ENCODE measurements around the gene PAXX. TPM values are rescaled to one million over a fixed set of nuclear protein-coding genes. Genes with fewer than 3 reads are reported as not detected.

The PAXX gene
- total and polyA plus RNA-seq, 9 of the 15 experiments (the other 6 are each of a cell fraction or from before 2014, with no cell fraction given), result 1.2 to 175 (median 38.5) TPM

DNA sequence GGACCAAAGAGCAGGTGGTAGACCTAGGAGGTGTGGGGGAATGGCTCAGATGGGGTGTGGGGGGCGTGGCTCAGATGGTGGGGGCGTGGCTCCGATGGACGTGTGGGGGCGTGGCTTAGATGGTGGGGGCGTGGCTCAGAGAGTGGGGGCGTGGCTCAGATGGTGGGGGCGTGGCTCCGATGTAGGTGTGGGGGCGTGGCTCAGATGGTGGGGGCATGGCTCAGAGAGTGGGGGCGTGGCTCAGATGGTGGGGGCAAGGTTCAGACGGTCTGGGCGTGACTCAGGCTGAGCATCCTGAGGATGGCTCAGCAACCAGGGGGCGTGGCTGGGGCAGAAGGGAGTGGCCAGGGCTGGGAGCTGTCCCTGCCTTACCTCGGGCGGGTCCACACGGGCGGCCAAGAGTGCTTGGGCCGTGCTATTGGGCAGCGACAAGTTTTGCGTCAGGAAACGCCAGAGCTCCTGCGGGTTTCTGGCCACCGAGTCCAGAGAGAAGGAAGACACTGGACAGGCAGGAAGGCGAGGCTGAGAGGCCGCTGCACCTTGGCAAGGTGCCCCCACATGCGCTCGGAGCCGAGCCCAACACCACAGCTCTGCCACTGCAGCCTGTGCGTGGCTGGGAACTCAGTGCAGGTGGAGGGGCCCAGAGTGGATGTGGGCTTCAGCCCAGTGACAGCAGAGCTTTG is 29.9 kb downstream of the PAXX start:
- Histone ChIP-seq H4K20me1 (replicated peaks; ENCODE audit: control insufficient read depth, insufficient read depth, low read length) (0 out of 2 replicates have a peak, but pooled peaks cover 5% of the 10 kb centered on the region), H3K9me1 (ENCODE audit: control insufficient read depth, insufficient read depth, low read length) (no peaks in the 10 kb centered on the region), H3K4me1 (replicated peaks in 1 of 2; ENCODE audit: control insufficient read depth in 2 of 2, insufficient read depth in 2 of 2, low read length in 2 of 2) (peaks cover 4 to 91% of the 10 kb centered on the region in 2 experiments), H3K9ac (ENCODE audit: insufficient read depth in 1 of 2, low read depth in 2 of 2, low read length in 2 of 2) (peak overlapping the region in 1 of 2 experiments; percentile 11; a peak in 2 of 4 replicates), H3K4me2 (ENCODE audit: insufficient read depth, low read length) (peak overlapping the region; percentile 18; the same call in 1 of the 2 replicates), H3K36me3 (ENCODE audit: control insufficient read depth, insufficient read depth, low read length) (no peaks in the 10 kb centered on the region), H2AFZ (ENCODE audit: low read depth, low read length) (0 out of 2 replicates have a peak overlapping the region, but pooled peaks have one; percentile 34), H3K4me3 (no peak overlapping the region), H3K9me3 (replicated peaks; ENCODE audit: control insufficient read depth, insufficient read depth, low read depth, low read length) (no peaks in the 10 kb centered on the region), H3K27me3 (ENCODE audit: control insufficient read depth in 2 of 2, insufficient read depth in 2 of 2, low read length in 2 of 2) (no peaks in the 10 kb centered on the region), H3K27ac (ENCODE audit: extremely low read depth, low read depth, low read length) (no peak overlapping the region), H3K79me2 (ENCODE audit: control insufficient read depth, insufficient read depth, low read length) (no peaks in the 10 kb centered on the region)
- ChIA-PET CTCF (ENCODE audit: low intra/inter-chr PET ratio) (no interaction called here), POLR2A (interaction anchor here (0.6 to 1.1 kb wide), 5 partner anchors 12 to 1574 kb away, joined by 3 to 4 read pairs (median 3); partner anchors contain the start of gene PTGDS)
- DNase-seq (ENCODE audit: extremely low read depth in 1 of 4, low spot score in 3 of 4) (peak; percentile 91 to 98 (median 94)), FAIRE-seq (peak; percentile 99), ATAC-seq (peak; percentile 100)
- intact Hi-C loops (cut with micrococcal nuclease), result no loop called here
- in situ Hi-C loops (cut with MboI), result no loop called here
- WGBS (ENCODE audit: insufficient coverage, low coverage, missing lambda C conversion rate), result 25% methylated on average over 18 of the region's 30 CpGs
- no TSS peak for BruUV-seq (replicated peaks)
- TF ChIP-seq MAZ (CRISPR knock-in tag; conservative IDR thresholded peaks at IDR 0.05 in 1 of 2, IDR thresholded peaks at IDR 0.05 in 1 of 2) (peak; percentile 55 to 77; a peak in 2 of 4 replicates), ZC3H11A (IDR thresholded peaks at IDR 0.05; ENCODE audit: low read depth, low read length) (no peak), KLF6 (CRISPR knock-in tag; IDR thresholded peaks at IDR 0.05; ENCODE audit: borderline replicate concordance) (no peak), CTBP1 (IDR thresholded peaks at IDR 0.05; ENCODE audit: borderline replicate concordance) (peak; percentile 79), SOX6 (IDR thresholded peaks at IDR 0.05) (no peak), SNRNP70 (optimal IDR thresholded peaks at IDR 0.05; ENCODE audit: low read depth, low read length) (no peak), CREB1 (IDR thresholded peaks at IDR 0.05) (peak; percentile 56; the same call in 1 of the 2 replicates), CREB1 (CRISPR knock-in tag; IDR thresholded peaks at IDR 0.05) (no peak), CREM (IDR thresholded peaks at IDR 0.05; ENCODE audit: low read depth) (peak; percentile 75)
- TF ChIP-seq, protein P1, sequence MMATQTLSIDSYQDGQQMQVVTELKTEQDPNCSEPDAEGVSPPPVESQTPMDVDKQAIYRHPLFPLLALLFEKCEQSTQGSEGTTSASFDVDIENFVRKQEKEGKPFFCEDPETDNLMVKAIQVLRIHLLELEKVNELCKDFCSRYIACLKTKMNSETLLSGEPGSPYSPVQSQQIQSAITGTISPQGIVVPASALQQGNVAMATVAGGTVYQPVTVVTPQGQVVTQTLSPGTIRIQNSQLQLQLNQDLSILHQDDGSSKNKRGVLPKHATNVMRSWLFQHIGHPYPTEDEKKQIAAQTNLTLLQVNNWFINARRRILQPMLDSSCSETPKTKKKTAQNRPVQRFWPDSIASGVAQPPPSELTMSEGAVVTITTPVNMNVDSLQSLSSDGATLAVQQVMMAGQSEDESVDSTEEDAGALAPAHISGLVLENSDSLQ (IDR thresholded peaks at IDR 0.05), result no peak
- TF ChIP-seq, protein P2, sequence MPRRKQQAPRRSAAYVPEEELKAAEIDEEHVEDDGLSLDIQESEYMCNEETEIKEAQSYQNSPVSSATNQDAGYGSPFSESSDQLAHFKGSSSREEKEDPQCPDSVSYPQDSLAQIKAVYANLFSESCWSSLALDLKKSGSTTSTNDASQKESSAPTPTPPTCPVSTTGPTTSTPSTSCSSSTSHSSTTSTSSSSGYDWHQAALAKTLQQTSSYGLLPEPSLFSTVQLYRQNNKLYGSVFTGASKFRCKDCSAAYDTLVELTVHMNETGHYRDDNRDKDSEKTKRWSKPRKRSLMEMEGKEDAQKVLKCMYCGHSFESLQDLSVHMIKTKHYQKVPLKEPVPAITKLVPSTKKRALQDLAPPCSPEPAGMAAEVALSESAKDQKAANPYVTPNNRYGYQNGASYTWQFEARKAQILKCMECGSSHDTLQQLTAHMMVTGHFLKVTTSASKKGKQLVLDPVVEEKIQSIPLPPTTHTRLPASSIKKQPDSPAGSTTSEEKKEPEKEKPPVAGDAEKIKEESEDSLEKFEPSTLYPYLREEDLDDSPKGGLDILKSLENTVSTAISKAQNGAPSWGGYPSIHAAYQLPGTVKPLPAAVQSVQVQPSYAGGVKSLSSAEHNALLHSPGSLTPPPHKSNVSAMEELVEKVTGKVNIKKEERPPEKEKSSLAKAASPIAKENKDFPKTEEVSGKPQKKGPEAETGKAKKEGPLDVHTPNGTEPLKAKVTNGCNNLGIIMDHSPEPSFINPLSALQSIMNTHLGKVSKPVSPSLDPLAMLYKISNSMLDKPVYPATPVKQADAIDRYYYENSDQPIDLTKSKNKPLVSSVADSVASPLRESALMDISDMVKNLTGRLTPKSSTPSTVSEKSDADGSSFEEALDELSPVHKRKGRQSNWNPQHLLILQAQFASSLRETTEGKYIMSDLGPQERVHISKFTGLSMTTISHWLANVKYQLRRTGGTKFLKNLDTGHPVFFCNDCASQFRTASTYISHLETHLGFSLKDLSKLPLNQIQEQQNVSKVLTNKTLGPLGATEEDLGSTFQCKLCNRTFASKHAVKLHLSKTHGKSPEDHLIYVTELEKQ (CRISPR knock-in tag; IDR thresholded peaks at IDR 0.05), result no peak
- TF ChIP-seq, protein P3, sequence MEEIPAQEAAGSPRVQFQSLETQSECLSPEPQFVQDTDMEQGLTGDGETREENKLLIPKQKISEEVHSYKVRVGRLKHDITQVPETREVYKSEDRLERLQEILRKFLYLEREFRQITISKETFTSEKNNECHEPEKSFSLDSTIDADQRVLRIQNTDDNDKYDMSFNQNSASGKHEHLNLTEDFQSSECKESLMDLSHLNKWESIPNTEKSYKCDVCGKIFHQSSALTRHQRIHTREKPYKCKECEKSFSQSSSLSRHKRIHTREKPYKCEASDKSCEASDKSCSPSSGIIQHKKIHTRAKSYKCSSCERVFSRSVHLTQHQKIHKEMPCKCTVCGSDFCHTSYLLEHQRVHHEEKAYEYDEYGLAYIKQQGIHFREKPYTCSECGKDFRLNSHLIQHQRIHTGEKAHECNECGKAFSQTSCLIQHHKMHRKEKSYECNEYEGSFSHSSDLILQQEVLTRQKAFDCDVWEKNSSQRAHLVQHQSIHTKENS (CRISPR knock-in tag; IDR thresholded peaks at IDR 0.05), result no peak
- TF ChIP-seq, protein P4, sequence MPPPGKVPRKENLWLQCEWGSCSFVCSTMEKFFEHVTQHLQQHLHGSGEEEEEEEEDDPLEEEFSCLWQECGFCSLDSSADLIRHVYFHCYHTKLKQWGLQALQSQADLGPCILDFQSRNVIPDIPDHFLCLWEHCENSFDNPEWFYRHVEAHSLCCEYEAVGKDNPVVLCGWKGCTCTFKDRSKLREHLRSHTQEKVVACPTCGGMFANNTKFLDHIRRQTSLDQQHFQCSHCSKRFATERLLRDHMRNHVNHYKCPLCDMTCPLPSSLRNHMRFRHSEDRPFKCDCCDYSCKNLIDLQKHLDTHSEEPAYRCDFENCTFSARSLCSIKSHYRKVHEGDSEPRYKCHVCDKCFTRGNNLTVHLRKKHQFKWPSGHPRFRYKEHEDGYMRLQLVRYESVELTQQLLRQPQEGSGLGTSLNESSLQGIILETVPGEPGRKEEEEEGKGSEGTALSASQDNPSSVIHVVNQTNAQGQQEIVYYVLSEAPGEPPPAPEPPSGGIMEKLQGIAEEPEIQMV (tag; conservative IDR thresholded peaks at IDR 0.05; ENCODE audit: low read depth), result no peak

All from K562 (cell line).